Epithelial cell of proximal tubule (primary cell): ENCODE measurements around the gene PSMG4. TPM values are rescaled to one million over a fixed set of nuclear protein-coding genes. Genes with fewer than 3 reads are reported as not detected.

Experiments used
- DNase-seq: peaks from one replicate; pipeline ENCODE4 v3.0.0-alpha.2; 2011; ENCODE audit warnings: low read depth
- H3K4me3 ChIP-seq: 2 replicates; pipeline ENCODE4 v1.5.1; 2011; ENCODE audit warnings: low read depth, mild to moderate bottlenecking, low read length
- total RNA-seq: library from RNA; depleted of rRNA; stranded (reverse); fragments of >200 nt; gene quantifications from 2 replicates; pipeline ENCODE4 v1.2.3, GENCODE V29; 2015
- TF ChIP-seq, protein P1 (sequence below): conservative IDR thresholded peaks from 2 replicates; pipeline ENCODE4 v1.5.1; 2012; ENCODE audit warnings: low read depth, mild to moderate bottlenecking, low read length

The PSMG4 gene
- total RNA-seq, 1 donor from 2014 or later = 24.6 TPM

DNA sequence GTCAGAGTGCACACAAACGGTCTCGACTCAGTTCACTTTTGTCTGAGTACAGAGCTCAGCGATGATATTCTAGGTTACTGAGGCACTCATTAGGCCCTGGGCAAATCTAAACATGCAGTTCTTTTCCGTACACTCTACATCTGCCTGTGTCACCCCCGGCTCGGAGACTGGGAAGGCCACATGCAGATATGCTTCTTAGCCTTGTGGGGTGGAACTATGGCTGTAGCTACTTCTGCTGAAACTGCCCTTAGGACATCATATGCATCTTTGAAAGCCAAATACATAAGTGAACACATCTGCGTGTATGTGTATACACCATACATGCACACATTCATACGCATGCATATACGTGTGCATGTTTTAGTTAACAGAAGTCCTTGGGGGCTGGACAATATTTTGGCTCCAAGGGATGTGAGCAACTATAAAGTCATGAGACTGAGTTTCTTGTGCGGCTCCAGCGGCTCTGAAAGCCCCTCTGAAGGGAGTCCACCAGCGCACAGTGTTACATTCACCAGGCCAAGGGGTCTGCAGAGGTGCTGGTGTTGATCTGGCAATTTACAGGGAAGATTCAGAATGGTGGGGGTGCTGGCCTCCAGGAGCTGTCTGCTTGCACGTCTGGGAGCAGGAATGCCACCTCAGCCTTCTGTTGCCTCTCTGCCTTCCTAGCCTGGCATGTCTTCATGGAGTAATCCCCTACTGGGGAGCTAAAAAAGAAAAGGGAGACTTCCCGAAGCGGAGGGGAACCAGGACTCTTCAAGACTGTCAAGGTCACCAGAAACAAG, 31.6 kb downstream of the PSMG4 start:
- no peak for DNase-seq
- TF ChIP-seq, protein P1, sequence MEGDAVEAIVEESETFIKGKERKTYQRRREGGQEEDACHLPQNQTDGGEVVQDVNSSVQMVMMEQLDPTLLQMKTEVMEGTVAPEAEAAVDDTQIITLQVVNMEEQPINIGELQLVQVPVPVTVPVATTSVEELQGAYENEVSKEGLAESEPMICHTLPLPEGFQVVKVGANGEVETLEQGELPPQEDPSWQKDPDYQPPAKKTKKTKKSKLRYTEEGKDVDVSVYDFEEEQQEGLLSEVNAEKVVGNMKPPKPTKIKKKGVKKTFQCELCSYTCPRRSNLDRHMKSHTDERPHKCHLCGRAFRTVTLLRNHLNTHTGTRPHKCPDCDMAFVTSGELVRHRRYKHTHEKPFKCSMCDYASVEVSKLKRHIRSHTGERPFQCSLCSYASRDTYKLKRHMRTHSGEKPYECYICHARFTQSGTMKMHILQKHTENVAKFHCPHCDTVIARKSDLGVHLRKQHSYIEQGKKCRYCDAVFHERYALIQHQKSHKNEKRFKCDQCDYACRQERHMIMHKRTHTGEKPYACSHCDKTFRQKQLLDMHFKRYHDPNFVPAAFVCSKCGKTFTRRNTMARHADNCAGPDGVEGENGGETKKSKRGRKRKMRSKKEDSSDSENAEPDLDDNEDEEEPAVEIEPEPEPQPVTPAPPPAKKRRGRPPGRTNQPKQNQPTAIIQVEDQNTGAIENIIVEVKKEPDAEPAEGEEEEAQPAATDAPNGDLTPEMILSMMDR = no peak
- no peak overlapping the region for H3K4me3 ChIP-seq

- H3K4me3 ChIP-seq = no peak overlapping the region
- TF ChIP-seq, protein P1 = no peak
These were observed 32.1 kb downstream of the PSMG4 start for GRCh38 chr6:3290931-3291211.

GRCh38 chr6:3291346-3291745, 32.6 kb downstream of the PSMG4 start:
- no peak overlapping the region for H3K4me3 ChIP-seq
- TF ChIP-seq, protein P1 = no peak
- DNase-seq = no peak

More at GRCh38 chr6:3290931-3291211, 32.1 kb downstream of the PSMG4 start:
- no peak for DNase-seq

DNA sequence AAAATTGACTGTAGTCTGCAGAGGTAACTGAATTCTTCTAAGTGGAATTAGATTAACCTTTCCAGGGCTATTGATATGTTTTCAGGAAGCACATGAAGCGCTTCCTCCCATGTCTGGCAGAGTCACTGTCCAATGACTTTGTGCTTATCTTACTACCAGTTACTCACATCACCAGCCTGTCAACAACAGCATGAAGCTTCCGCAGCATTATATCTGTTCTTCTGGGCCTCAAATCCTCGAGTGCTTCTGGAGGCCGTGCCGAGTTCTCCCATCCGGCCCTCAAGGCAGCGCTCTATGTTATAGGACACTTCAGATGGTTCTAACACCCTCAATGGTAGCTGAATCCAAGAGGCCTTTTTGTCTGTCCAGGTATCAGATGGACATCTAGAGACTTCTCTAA, 33.2 kb downstream of the PSMG4 start:
- no peak overlapping the region for H3K4me3 ChIP-seq
- no peak for DNase-seq
- TF ChIP-seq, protein P1 = no peak

- no peak for DNase-seq
- H3K4me3 ChIP-seq = no peak overlapping the region
- TF ChIP-seq, protein P1 = no peak
These were observed 33.9 kb downstream of the PSMG4 start for GRCh38 chr6:3292431-3293197.

DNA sequence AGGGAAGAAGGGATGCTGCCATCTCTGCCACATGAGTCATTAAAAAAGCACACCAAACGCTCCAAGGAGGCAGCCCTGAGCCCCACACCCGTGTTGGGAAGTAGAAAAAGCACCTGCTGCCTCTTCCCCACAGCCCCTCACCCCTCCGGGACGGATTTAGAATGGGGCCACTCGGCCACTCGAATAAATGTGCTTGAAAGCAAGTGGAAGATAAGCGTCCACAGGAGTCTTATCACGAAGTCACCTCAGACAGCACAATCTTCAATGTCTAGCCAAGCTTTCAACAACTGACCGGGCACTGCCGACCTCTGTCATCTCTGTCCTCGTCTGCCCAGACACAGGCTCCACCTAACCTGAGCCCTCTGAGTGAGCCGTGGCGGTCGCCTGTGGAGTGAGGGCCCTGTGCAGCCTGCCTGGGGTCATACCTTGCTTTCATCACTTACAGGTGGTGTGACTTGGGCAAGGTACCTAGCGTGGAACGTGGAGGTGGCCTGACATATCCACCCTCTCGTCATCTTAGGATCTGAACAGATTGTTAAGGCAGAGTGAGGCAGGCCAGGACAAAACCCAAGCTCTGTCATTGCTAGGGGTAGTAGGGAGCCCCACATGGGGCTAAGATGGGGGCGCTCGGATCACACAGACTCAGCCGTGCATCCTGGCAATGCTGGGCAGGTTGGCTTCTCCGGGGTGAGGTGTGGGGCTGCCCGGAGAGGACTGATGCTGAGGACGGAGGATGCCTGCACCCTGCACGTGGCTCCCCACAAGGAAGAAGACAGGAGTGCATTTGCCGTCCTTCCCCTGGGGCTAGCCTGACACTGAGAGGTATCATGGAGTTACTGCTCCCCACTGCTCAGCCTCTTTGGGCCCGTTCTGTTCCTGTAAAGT, 34.8 kb downstream of the PSMG4 start:
- TF ChIP-seq, protein P1 = no peak
- no peak overlapping the region for H3K4me3 ChIP-seq
- no peak for DNase-seq
